ENCODE results near the gene NRROS.

The NRROS gene

GRCh38 chr3:196652961-196653795, 13.7 kb downstream of the NRROS start:
- no peak for DNase-seq

- DNase-seq: no peak
Measured at GRCh38 chr3:196654006-196654734, 14.7 kb downstream of the NRROS start.

- no peak for DNase-seq
Measured at GRCh38 chr3:196654735-196655090, 15.2 kb downstream of the NRROS start.

GRCh38 chr3:196655496-196655895, 16.0 kb downstream of the NRROS start:
- DNase-seq: no peak

GRCh38 chr3:196656213-196656612, 16.7 kb downstream of the NRROS start:
- DNase-seq: no peak

- DNase-seq: no peak
Measured at GRCh38 chr3:196659901-196660351, 20.4 kb downstream of the NRROS start.

GRCh38 chr3:196660381-196661166, 21.1 kb downstream of the NRROS start:
- DNase-seq: no peak

- DNase-seq: no peak
Measured at GRCh38 chr3:196661400-196661799, 21.9 kb downstream of the NRROS start.

GRCh38 chr3:196662033-196662432, 22.5 kb downstream of the NRROS start:
- DNase-seq: no peak

GRCh38 chr3:196662711-196663571, 23.4 kb downstream of the NRROS start:
- DNase-seq: no peak

GRCh38 chr3:196666001-196666867, 26.7 kb downstream of the NRROS start:
- no peak for DNase-seq

GRCh38 chr3:196667056-196667825, 27.7 kb downstream of the NRROS start:
- no peak for DNase-seq

GRCh38 chr3:196670339-196670738, 30.8 kb downstream of the NRROS start:
- no peak for DNase-seq

GRCh38 chr3:196673632-196674031, 34.1 kb downstream of the NRROS start:
- DNase-seq: no peak

- DNase-seq: no peak
Measured at GRCh38 chr3:196677353-196677752, 37.9 kb downstream of the NRROS start.

GRCh38 chr3:196677931-196678330, 38.4 kb downstream of the NRROS start:
- no peak for DNase-seq

- DNase-seq: peak; percentile 37
Measured at GRCh38 chr3:196684548-196685407, 45.3 kb downstream of the NRROS start.

GRCh38 chr3:196686436-196686835, 46.9 kb downstream of the NRROS start:
- no peak for DNase-seq

GRCh38 chr3:196688349-196688748, 48.9 kb downstream of the NRROS start:
- no peak for DNase-seq
